Skeletal muscle satellite cell (primary cell): Measurements from ENCODE around the gene FAM50B.

ENCODE experiments used
- H3K27me3 ChIP-seq: 2 replicates; pipeline ENCODE4 v1.7.0; 2013; ENCODE audit warnings: low read length; ENCODE audit not compliant: control insufficient read depth, insufficient read depth
- H3K36me3 ChIP-seq: 2 replicates; pipeline ENCODE4 v1.7.0; 2013; ENCODE audit warnings: mild to moderate bottlenecking, control low read depth, low read length; ENCODE audit not compliant: insufficient read depth
- H3K4me1 ChIP-seq: 2 replicates; pipeline ENCODE4 v1.7.0; 2013; ENCODE audit warnings: low read length; ENCODE audit not compliant: control insufficient read depth, insufficient read depth
- H3K4me2 ChIP-seq: 2 replicates; pipeline ENCODE4 v1.7.0; 2013; ENCODE audit warnings: mild to moderate bottlenecking, low read length
- H3K4me3 ChIP-seq: 2 replicates; pipeline ENCODE4 v1.7.0; 2013; ENCODE audit warnings: low read length
- H3K9ac ChIP-seq: 2 replicates; pipeline ENCODE4 v1.7.0; 2013; ENCODE audit warnings: mild to moderate bottlenecking, low read depth, low read length, moderate library complexity
- H3K9me3 ChIP-seq: replicated peaks from 2 replicates; pipeline ENCODE4 v1.7.0; 2013; ENCODE audit warnings: mild to moderate bottlenecking, control low read depth, low read length

Gene FAM50B

DNA sequence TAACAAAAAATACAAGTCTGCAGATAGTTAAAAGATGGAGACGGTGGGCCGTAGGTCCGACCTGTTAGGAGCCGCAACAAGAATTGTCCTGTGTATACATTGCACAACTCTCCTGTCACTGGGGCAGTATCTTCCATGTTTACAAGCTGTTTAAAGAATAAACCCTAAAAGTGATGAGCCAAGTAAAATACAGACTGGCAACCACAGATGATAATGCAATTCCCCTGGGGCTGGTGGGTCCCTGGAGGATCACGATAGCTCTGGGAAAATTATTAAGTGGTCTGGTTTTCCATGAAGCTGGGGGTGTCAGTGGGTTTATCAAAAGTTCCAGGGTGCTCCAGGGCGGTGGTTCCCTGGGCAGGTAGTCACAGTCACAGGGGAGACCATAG is 8.1 kb upstream of the FAM50B start:
- H3K4me3 ChIP-seq, result no peak overlapping the region
- peaks cover 58% of the 10 kb centered on the region for H3K4me1 ChIP-seq
- no peaks in the 10 kb centered on the region for H3K9me3 ChIP-seq
- no peaks in the 10 kb centered on the region for H3K36me3 ChIP-seq
- no peaks in the 10 kb centered on the region for H3K27me3 ChIP-seq
- peak overlapping the region; percentile 31 for H3K9ac ChIP-seq
- H3K4me2 ChIP-seq, result peak overlapping the region; percentile 23

GRCh38 chr6:3841711-3842565 is 7.2 kb upstream of the FAM50B start:
- Histone ChIP-seq H3K36me3 (no peaks in the 10 kb centered on the region), H3K4me1 (peaks cover 58% of the 10 kb centered on the region), H3K4me2 (peak overlapping the region; percentile 30), H3K9ac (peak overlapping the region; percentile 73), H3K27me3 (no peaks in the 10 kb centered on the region), H3K9me3 (no peaks in the 10 kb centered on the region), H3K4me3 (no peak overlapping the region)

DNA sequence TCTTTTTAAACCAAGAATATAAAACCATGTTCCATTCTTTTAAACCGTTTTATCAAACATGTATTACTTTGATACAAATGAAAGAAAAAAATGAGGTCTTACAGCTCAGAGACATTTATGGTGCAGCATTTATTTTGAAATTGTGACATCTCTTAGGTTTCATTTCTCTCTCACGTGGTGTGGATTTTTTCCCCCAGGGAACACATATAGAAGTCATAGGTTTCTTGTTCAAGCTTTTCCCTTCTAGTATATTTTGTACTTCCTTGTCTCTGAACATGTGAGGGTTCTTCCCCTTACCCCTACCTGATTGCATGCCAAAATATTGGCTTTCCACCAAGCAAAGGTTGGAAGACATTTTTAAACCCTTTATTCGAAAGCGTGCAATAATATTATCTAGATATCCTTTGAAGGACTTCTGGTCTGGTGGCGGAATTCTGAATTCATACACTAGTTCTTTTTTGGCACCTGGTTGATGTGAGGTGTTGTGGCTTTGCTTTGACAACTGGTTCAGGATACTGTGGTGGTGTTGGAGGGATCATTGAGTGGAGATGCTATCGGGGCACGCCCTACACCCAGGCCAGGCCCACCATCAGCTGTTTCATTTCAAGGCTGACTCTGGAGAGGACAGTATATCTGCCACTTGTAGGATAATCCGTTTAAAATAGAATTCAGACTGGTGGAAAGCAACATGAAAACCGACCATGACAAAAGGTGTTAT is 5.6 kb upstream of the FAM50B start:
- no peaks in the 10 kb centered on the region for H3K36me3 ChIP-seq
- no peaks in the 10 kb centered on the region for H3K27me3 ChIP-seq
- peak overlapping the region; percentile 24 for H3K4me3 ChIP-seq
- H3K9ac ChIP-seq, result peak overlapping the region; percentile 73
- H3K4me1 ChIP-seq, result peaks cover 68% of the 10 kb centered on the region
- peak overlapping the region; percentile 74 for H3K4me2 ChIP-seq
- no peaks in the 10 kb centered on the region for H3K9me3 ChIP-seq

DNA sequence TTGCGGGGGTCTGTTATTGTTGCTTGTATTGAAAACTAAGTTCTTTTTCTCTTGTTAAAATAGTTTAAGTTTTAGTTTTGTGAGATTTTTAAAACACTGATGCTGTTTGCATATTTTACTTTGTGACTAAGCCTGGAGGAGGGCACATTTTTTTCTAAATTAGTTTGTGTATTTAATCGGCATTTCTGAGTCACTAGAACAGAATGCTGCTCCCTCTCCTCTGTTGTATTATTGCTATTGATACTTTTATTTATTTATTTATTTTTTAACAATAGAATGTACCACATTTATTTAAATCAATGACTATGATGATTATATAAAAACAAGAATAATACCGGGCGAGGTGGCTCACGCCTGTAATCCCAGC is 5.1 kb upstream of the FAM50B start:
- H3K4me2 ChIP-seq, result peak overlapping the region; percentile 74
- H3K4me3 ChIP-seq, result peak overlapping the region; percentile 24
- H3K9me3 ChIP-seq, result no peaks in the 10 kb centered on the region
- peaks cover 70% of the 10 kb centered on the region for H3K4me1 ChIP-seq
- H3K27me3 ChIP-seq, result no peaks in the 10 kb centered on the region
- H3K36me3 ChIP-seq, result no peaks in the 10 kb centered on the region
- peak overlapping the region; percentile 73 for H3K9ac ChIP-seq

DNA sequence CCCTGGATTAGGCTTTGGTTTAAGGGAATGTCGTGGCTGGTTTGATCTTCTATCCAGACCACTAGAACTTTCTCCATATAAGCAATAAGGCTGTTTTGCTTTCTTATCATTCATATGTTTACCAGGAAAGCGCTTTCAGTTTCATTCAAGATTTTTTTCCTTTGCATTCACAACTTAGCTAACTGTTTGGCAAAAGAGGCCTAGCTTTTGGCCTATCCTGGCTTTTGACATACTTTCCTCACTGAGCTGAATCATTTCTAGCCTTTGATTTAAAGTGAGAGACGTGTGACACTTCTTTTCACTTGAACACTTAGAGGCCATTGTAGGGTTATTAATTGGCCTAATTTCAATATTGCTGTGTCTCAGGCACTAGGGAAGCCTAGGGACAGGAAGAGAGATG is 1.7 kb upstream of the FAM50B start:
- Histone ChIP-seq H3K4me3 (no peak overlapping the region), H3K9ac (no peak overlapping the region), H3K4me1 (peaks cover 46% of the 10 kb centered on the region), H3K9me3 (no peaks in the 10 kb centered on the region), H3K27me3 (no peaks in the 10 kb centered on the region), H3K36me3 (no peaks in the 10 kb centered on the region), H3K4me2 (no peak overlapping the region)

DNA sequence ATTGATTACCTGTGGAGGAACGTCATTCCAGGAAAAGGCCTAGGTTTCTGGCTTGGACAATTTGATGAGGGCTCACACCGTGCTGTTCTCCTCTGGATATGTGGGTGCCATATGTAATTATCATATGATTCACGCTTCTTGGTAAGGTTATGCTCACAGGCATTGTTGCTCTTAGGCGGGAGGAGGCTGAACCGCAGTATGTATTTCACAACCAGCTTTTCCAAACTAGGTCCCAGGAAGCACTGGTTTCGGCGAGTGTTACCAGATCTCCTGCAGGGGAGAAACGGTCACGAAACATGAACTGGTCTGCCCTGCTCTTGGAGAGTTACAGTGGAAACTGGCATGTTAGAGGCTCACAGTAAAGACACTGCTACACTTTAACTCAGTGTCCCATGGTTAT is 793 bp upstream of the FAM50B start:
- Histone ChIP-seq H3K9ac (peak overlapping the region; percentile 63), H3K36me3 (no peaks in the 10 kb centered on the region), H3K9me3 (no peaks in the 10 kb centered on the region), H3K4me1 (peaks cover 37% of the 10 kb centered on the region), H3K4me3 (peak overlapping the region; percentile 65), H3K4me2 (peak overlapping the region; percentile 86), H3K27me3 (no peaks in the 10 kb centered on the region)

GRCh38 chr6:3849681-3850450 is 693 bp downstream of the FAM50B start:
- H3K4me3 ChIP-seq, result peak overlapping the region; percentile 75
- H3K4me1 ChIP-seq, result peaks cover 24% of the 10 kb centered on the region
- H3K4me2 ChIP-seq, result peak overlapping the region; percentile 96
- H3K36me3 ChIP-seq, result no peaks in the 10 kb centered on the region
- no peaks in the 10 kb centered on the region for H3K9me3 ChIP-seq
- no peaks in the 10 kb centered on the region for H3K27me3 ChIP-seq
- H3K9ac ChIP-seq, result peak overlapping the region; percentile 73

DNA sequence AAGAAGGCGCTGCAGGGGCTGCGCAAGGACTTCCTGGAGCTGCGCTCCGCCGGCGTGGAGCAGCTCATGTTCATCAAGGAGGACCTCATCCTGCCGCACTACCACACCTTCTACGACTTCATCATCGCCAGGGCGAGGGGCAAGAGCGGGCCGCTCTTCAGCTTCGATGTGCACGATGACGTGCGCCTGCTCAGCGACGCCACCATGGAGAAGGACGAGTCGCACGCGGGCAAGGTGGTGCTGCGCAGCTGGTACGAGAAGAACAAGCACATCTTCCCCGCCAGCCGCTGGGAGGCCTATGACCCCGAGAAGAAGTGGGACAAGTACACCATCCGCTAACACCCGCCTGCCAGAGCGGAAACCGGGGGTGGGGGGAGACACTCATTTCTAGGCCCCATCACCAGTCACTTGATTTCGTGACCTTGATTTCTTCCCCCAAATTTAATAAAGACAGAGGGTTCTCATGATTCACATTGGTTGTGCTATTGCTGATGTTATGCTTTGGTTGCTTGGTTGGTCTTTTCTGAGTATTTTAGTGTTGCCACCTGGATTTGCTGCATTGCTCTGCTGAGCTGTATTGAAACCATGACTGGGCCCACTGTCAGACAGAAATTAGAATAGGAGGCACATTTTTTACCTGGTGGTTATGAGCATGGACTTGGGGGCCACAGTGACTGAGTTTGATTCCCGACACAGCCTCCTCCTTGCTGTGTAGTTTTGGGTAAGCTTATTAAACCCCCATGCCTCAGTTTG is 1.5 kb downstream of the FAM50B start:
- Histone ChIP-seq H3K27me3 (no peaks in the 10 kb centered on the region), H3K4me1 (peaks cover 19% of the 10 kb centered on the region), H3K4me2 (peak overlapping the region; percentile 96), H3K4me3 (peak overlapping the region; percentile 75), H3K36me3 (no peaks in the 10 kb centered on the region), H3K9ac (no peak overlapping the region), H3K9me3 (no peaks in the 10 kb centered on the region)

- H3K36me3 ChIP-seq, result no peaks in the 10 kb centered on the region
- H3K4me3 ChIP-seq, result no peak overlapping the region
- no peak overlapping the region for H3K9ac ChIP-seq
- no peak overlapping the region for H3K4me2 ChIP-seq
- no peaks in the 10 kb centered on the region for H3K27me3 ChIP-seq
- H3K9me3 ChIP-seq, result no peaks in the 10 kb centered on the region
- H3K4me1 ChIP-seq, result peaks cover 19% of the 10 kb centered on the region
Measured at GRCh38 chr6:3851839-3852238, 2.7 kb downstream of the FAM50B start.

- Histone ChIP-seq H3K27me3 (no peaks in the 10 kb centered on the region), H3K4me1 (peaks cover 19% of the 10 kb centered on the region), H3K9me3 (no peaks in the 10 kb centered on the region), H3K9ac (no peak overlapping the region), H3K4me3 (no peak overlapping the region), H3K36me3 (no peaks in the 10 kb centered on the region), H3K4me2 (no peak overlapping the region)
Measured at GRCh38 chr6:3852391-3852790, 3.2 kb downstream of the FAM50B start.

DNA sequence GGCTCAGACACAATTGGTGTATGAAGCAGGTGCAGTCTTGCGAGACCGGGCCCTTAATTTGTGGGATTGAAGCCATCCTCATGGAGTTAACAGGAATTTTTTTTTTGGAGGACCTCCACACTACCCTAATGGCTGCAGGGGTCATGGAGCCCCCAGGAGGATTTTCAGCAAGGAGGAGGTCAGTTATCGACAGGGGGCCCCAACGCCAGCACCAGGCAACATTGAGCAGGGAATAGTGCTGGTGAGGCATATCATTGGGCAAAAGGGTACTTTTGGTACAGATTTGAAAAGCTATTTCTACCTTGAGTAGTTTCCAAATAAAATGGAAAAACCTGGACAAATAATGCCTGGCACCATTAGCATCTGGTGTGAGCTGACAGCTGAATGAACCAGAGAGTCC is 6.7 kb downstream of the FAM50B start:
- no peaks in the 10 kb centered on the region for H3K36me3 ChIP-seq
- no peak overlapping the region for H3K4me2 ChIP-seq
- H3K9me3 ChIP-seq, result no peaks in the 10 kb centered on the region
- H3K4me3 ChIP-seq, result no peak overlapping the region
- no peaks in the 10 kb centered on the region for H3K4me1 ChIP-seq
- H3K27me3 ChIP-seq, result no peaks in the 10 kb centered on the region
- H3K9ac ChIP-seq, result no peak overlapping the region
